Measurements from ENCODE around the gene AKAP13.

Gene AKAP13

DNA sequence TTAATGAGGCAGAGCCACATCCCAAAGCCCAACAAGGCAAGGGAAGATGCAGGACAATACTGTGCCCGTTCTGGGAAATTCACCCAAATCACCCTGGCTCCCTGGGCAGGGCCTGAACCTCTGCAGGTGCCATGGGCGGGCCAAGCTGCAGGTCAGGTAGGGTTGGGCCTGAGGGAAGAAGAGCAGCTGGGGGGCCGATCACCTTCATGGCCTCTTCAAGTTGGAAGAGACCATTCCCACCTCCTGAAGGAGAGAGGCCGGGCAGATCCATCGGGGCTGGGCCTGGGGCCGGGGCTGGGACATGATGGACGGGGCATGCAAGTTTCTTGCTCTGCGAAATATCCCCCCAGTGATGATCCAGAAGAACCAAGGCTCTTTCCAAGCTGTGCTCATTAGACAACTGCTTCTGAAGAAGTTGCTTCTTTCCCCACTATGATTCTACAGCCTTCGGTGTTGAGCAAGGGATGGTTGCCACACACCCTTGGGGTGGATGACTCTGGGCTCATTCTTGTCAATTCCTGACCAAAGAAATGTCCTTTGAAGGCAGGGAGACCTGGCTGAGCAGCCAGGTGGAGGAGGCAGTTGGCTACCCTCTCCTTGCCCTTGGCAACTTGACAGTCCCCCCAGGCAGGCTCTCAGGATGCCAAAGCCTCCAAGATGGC lies 376.1 kb downstream of the AKAP13 start:
- DNase-seq (ENCODE audit: low read depth), result no peak

- no peak for DNase-seq (ENCODE audit: low read depth)
Measured at GRCh38 chr15:85757073-85757938, 376.9 kb downstream of the AKAP13 start.

GRCh38 chr15:85757939-85758654 lies 377.7 kb downstream of the AKAP13 start:
- DNase-seq (ENCODE audit: low read depth), result no peak

DNA sequence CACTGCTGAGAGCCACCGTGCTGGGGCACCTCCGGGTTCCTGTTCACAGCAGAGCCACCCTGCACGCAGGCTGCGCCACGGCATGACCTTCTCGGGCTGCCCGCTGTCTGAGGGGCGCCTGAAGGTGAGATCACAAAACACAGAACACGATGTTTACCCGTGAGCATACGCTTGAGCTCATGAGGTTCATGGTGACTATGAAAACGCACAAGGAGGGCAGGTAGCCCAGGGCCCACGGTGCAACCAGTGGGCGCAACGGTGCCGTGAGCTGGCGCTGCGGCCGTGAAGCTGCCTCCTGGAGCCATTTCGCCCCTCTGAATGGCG lies 378.2 kb downstream of the AKAP13 start:
- DNase-seq (ENCODE audit: low read depth), result no peak

DNA sequence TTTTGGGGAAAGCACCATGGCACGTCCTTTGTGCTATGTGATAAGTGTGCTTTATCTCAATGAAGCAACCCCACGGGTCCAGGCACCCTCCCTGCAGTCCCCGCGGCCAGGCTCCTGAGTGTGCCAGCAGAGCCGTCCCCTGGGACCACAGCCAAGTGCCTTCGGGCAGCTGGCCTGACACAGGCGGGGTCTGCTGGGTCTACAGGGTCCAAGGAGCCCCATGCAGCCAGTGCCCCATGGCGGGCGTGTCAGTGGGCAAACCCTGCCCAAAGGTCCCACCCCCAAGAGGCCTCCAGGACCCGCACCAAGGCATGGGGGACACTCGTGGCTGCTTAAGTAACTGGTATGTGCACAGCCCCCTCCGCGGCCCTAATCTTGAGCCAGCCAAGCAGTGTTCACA lies 379.0 kb downstream of the AKAP13 start:
- DNase-seq (ENCODE audit: low read depth), result no peak

DNA sequence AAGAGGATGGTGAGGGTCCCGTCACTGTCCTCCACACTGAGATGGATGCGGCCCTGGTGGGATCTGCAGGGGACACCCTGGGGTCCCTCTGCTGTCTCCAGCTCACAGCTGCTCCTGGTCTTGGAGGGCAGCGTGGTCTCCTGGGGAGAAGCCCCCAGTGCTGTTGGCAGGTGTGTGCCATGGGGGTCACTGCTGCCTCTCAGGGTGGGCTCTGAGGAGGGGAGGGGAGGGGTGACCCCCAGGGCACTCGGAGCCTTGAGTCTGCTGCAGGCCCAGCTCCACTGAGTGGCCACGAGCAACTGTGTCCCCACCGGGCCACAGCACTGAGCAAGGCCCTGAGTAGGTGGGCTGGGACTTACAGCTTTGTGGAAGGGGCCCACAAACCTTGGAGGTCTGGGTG lies 379.6 kb downstream of the AKAP13 start:
- no peak for DNase-seq (ENCODE audit: low read depth)

GRCh38 chr15:85760531-85761371 lies 380.3 kb downstream of the AKAP13 start:
- no peak for DNase-seq (ENCODE audit: low read depth)

DNA sequence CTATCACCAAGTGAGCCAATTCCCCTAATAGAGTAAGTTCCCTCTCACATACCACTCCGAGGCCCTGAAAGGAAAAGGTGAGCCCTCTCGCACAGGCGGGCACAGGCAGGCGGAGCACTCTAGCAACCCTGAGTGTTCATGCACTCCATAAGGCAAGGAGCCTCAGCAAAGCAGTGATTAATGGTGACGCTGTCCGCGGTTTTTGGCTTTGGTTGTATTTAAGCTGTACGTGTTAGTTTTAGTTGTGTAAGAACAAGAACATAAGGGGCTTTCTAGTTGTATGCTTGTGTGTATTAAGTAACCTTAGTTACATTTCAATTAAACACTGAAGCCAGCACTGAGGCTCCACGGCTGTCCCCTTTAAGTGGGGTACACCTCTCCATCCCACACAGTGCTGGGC lies 381.2 kb downstream of the AKAP13 start:
- DNase-seq (ENCODE audit: low read depth), result no peak

GRCh38 chr15:85762039-85762755 lies 381.8 kb downstream of the AKAP13 start:
- no peak for DNase-seq (ENCODE audit: low read depth)

DNA sequence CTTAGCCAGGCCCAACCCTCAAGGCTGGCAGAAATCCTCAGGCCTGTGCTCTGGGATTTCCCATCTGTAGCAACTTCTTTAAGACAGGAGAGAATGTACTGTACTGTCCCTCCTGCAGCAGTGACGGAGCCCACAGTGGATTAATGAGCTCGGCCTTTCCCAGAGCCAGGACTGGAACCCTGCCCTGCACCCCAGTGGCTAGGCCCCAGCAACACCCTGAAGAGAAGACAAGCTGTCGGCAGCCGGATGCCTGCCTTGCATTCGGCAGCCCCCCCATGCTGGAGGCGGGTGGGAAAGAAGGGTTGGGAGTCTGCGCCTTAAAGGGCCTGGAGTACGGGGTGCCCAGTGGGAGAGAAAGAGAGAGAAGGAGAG lies 382.3 kb downstream of the AKAP13 start:
- no peak for DNase-seq (ENCODE audit: low read depth)

GRCh38 chr15:85763157-85763556 lies 382.8 kb downstream of the AKAP13 start:
- DNase-seq (ENCODE audit: low read depth), result no peak

- DNase-seq (ENCODE audit: low read depth), result no peak
Measured at GRCh38 chr15:85763673-85764633, 383.6 kb downstream of the AKAP13 start.

- DNase-seq (ENCODE audit: low read depth), result no peak
Measured at GRCh38 chr15:85764649-85765277, 384.4 kb downstream of the AKAP13 start.

DNA sequence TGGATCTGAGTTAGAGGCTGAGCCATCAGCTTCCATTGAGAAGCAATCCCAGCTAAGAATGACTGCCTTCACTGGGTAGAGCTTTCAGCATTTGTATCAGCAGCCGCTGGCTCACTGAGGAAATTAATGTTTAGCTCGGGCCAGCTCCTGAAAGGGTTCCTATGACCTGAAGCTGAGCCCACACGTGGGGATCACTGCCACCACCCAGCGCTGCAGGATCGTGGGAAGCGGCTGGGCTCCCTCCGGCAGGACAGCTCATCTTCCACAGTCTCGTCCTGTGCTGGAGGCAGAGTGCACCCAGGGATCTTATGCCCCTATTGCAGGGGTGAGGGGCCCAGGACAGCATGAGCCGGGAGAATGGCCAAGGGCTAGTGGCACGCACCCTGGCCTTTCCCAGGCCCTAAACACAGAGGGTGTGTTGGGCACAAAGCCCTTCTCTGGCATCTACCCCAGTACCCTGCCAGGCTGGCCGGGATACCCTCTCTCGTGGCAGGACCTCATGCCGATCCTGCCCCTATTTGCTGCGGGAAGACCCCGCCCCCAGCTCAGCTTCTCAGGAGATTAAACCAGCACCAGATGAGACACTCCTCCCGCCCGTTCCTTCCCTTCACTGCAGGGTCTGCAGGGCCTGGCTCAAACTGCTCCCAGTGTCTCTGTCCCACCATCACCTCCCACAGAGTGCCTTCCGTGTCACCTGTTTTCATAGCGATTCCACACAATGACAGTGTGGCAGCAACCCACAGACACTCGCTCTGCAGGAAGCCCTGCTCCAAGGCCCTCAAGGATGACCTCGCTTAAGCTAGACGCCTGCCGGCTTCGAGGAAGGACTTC lies 385.8 kb downstream of the AKAP13 start:
- no peak for DNase-seq (ENCODE audit: low read depth)

- no peak for DNase-seq (ENCODE audit: low read depth)
Measured at GRCh38 chr15:85767785-85768529, 387.6 kb downstream of the AKAP13 start.

DNA sequence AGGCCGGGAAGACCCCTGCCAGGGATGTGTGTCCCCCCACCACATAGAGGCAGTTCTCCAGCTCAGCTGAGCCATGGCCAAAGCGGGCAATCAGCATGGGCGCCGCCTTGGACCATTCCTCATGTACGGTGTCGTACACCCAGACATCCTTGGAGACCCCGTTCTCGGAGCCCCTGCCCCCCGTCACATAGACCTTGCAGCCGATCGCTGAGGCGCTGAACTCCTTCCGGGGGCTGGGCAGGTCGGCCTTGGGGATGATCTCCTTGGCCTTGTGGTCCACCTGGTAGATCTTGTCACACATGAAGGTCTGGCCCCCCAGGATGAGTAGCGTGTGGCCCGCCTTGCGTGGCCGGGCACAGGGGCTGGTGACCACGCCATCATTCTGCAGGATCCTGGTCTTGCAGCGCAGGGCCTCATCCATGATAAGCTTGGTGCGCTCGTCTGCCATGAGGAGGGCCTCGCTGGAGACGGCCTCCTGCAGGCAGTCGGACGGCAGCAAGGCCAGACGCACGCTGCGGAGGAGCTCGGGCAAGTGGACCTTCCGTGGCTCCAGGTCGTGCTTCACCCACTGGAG lies 388.3 kb downstream of the AKAP13 start:
- DNase-seq (ENCODE audit: low read depth), result no peak

DNA sequence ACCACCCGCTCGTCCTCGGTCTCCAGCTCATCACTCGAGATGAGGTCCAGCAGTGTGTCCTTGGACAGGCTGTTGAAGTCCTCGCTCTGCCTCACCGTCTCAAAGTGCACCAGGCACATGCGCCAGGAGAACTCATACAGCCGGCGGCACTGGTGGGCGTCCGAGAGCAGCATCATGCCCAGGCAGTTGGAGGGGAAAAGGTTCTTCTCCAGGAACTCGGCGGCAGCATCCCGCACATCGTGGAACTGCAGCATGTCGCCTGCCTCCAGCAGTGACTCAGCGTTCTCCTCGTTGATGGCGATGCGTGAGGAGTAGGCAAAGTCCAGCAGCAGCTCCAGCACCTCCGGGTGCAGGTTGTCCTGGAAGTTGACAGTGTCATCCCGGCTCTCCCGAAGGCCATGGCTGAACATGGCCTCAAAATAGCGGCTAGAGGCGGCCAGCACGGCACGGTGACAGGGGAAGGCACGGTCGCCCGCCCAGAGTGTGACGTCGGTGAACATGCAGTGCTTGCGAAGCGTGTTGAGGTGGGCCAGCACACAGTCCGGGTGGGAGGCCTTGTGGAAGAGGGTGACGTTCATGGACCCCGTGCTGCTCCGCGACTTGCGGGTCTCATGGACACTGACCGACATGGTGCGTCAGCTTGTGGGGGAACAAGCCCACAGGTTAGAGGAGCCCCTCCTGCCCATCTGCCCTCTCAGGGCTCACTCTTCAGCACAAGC lies 388.9 kb downstream of the AKAP13 start:
- no peak for DNase-seq (ENCODE audit: low read depth)

Measured in stimulated activated CD4-positive, alpha-beta T cell treated with anti-CD3 and anti-CD28 coated beads, Interleukin-2, amount 100 ng/mL, for 4 hours (primary cell).